Measurements from ENCODE around the gene ANAPC15. TPM values are rescaled to one million over a fixed set of nuclear protein-coding genes. Genes with fewer than 3 reads are reported as not detected.
"Not testable (repeated sequence)": the region's sequence is repeated elsewhere in the genome, so short reads cannot be mapped to it uniquely, and the experiment has no call there.

Gene ANAPC15
- total RNA-seq, 1 experiment from 2014 or later, result 98.6 TPM

- no peak for DNase-seq
- Histone ChIP-seq H3K9me3 (no peaks in the 10 kb centered on the region), H3K4me3 (ENCODE audit: low read depth, low read length) (no peak overlapping the region), H3K27me3 (replicated peaks; ENCODE audit: control insufficient read depth, insufficient read depth, low read length) (no peaks in the 10 kb centered on the region), H3K36me3 (ENCODE audit: control insufficient read depth, insufficient read depth, low read length) (no peaks in the 10 kb centered on the region), H3K4me1 (peaks cover under 1% of the 10 kb centered on the region)
- H3K9me3 Mint-ChIP-seq (ENCODE audit: unreplicated experiment), result peaks cover 13% of the 10 kb centered on the region
- H3K4me3 Mint-ChIP-seq (ENCODE audit: unreplicated experiment), result no peak overlapping the region
- H3K4me1 Mint-ChIP-seq (ENCODE audit: low read depth, unreplicated experiment), result no peaks in the 10 kb centered on the region
- H3K36me3 Mint-ChIP-seq (ENCODE audit: insufficient read depth, unreplicated experiment), result no peaks in the 10 kb centered on the region
- H3K27me3 Mint-ChIP-seq (ENCODE audit: insufficient read depth, unreplicated experiment), result no peaks in the 10 kb centered on the region
- intact Hi-C loops (cut with micrococcal nuclease; ENCODE audit: unreplicated experiment), result no loop called here
- ChIA-PET CTCF (interaction anchor here (0.6 kb wide), 1 partner anchor 12 kb away, joined by 3 read pairs; no protein-coding TSS in a partner anchor), POLR2A (interaction anchor here (0.9 kb wide), 1 partner anchor 9 kb away, joined by 7 read pairs; no protein-coding TSS in a partner anchor)
- BruUV-seq (replicated peaks), result no TSS peak
- no peak for TF ChIP-seq CTCF (IDR thresholded peaks at IDR 0.05; ENCODE audit: insufficient read depth in 1 of 2, low read depth in 1 of 2, low read length in 1 of 2, severe bottlenecking in 1 of 2, unreplicated experiment in 1 of 2)
- H3K27ac Mint-ChIP-seq (ENCODE audit: unreplicated experiment), result no peak overlapping the region
Observed at GRCh38 chr11:72157131-72157530, 44.6 kb upstream of the ANAPC15 start.

- no peaks in the 10 kb centered on the region for H3K27me3 Mint-ChIP-seq (ENCODE audit: insufficient read depth, unreplicated experiment)
- no TSS peak for BruUV-seq (replicated peaks)
- H3K4me3 ChIP-seq (ENCODE audit: low read depth, low read length), result no peak overlapping the region
- intact Hi-C loops (cut with micrococcal nuclease; ENCODE audit: unreplicated experiment), result no loop called here
- H3K36me3 ChIP-seq (ENCODE audit: control insufficient read depth, insufficient read depth, low read length), result no peaks in the 10 kb centered on the region
- CTCF ChIA-PET, result interaction anchor here (0.6 kb wide), 1 partner anchor 357 kb away, joined by 3 read pairs; no protein-coding TSS in a partner anchor
- H3K4me1 ChIP-seq, result peaks cover 6% of the 10 kb centered on the region
- H3K27ac Mint-ChIP-seq (ENCODE audit: unreplicated experiment), result no peak overlapping the region
- no peaks in the 10 kb centered on the region for H3K36me3 Mint-ChIP-seq (ENCODE audit: insufficient read depth, unreplicated experiment)
- H3K4me1 Mint-ChIP-seq (ENCODE audit: low read depth, unreplicated experiment), result no peaks in the 10 kb centered on the region
- no peaks in the 10 kb centered on the region for H3K9me3 Mint-ChIP-seq (ENCODE audit: unreplicated experiment)
- DNase-seq, result peak in 1 of 2 experiments; percentile 25
- H3K4me3 Mint-ChIP-seq (ENCODE audit: unreplicated experiment), result no peak overlapping the region
- no peaks in the 10 kb centered on the region for H3K27me3 ChIP-seq (replicated peaks; ENCODE audit: control insufficient read depth, insufficient read depth, low read length)
- TF ChIP-seq CTCF (IDR thresholded peaks at IDR 0.05; ENCODE audit: insufficient read depth in 1 of 2, low read depth in 1 of 2, low read length in 1 of 2, severe bottlenecking in 1 of 2, unreplicated experiment in 1 of 2), result no peak
- POLR2A ChIA-PET, result no interaction called here
- peaks cover 4% of the 10 kb centered on the region; the same call in 1 of the 2 replicates for H3K9me3 ChIP-seq
Observed at GRCh38 chr11:72155751-72156150, 43.3 kb upstream of the ANAPC15 start.

- Histone ChIP-seq H3K4me1 (peaks cover 6% of the 10 kb centered on the region), H3K4me3 (ENCODE audit: low read depth, low read length) (no peak overlapping the region), H3K9me3 (peaks cover 4% of the 10 kb centered on the region; the same call in 1 of the 2 replicates), H3K36me3 (ENCODE audit: control insufficient read depth, insufficient read depth, low read length) (no peaks in the 10 kb centered on the region), H3K27me3 (replicated peaks; ENCODE audit: control insufficient read depth, insufficient read depth, low read length) (no peaks in the 10 kb centered on the region)
- no peaks in the 10 kb centered on the region for H3K36me3 Mint-ChIP-seq (ENCODE audit: insufficient read depth, unreplicated experiment)
- intact Hi-C loops (cut with micrococcal nuclease; ENCODE audit: unreplicated experiment), result no loop called here
- ChIA-PET POLR2A (interaction anchor here (0.6 kb wide), 1 partner anchor 52 kb away, joined by 3 read pairs; no protein-coding TSS in a partner anchor), CTCF (interaction anchor here (1.3 to 1.8 kb wide), 2 partner anchors 42 to 130 kb away, joined by 3 to 6 read pairs; partner anchors contain the start of gene ANAPC15)
- no peak overlapping the region for H3K4me3 Mint-ChIP-seq (ENCODE audit: unreplicated experiment)
- TF ChIP-seq CTCF (IDR thresholded peaks at IDR 0.05; ENCODE audit: insufficient read depth in 1 of 2, low read depth in 1 of 2, low read length in 1 of 2, severe bottlenecking in 1 of 2, unreplicated experiment in 1 of 2), result no peak
- H3K27ac Mint-ChIP-seq (ENCODE audit: unreplicated experiment), result no peak overlapping the region
- no peaks in the 10 kb centered on the region for H3K9me3 Mint-ChIP-seq (ENCODE audit: unreplicated experiment)
- H3K27me3 Mint-ChIP-seq (ENCODE audit: insufficient read depth, unreplicated experiment), result no peaks in the 10 kb centered on the region
- no TSS peak for BruUV-seq (replicated peaks)
- DNase-seq, result no peak
- H3K4me1 Mint-ChIP-seq (ENCODE audit: low read depth, unreplicated experiment), result no peaks in the 10 kb centered on the region
Observed at GRCh38 chr11:72154816-72155215, 42.3 kb upstream of the ANAPC15 start.

- H3K9me3 Mint-ChIP-seq (ENCODE audit: unreplicated experiment); H3K27me3 Mint-ChIP-seq (ENCODE audit: insufficient read depth, unreplicated experiment); BruUV-seq (replicated peaks); H3K4me1 Mint-ChIP-seq (ENCODE audit: low read depth, unreplicated experiment); H3K4me3 Mint-ChIP-seq (ENCODE audit: unreplicated experiment); H3K27me3 ChIP-seq (replicated peaks; ENCODE audit: control insufficient read depth, insufficient read depth, low read length); H3K36me3 Mint-ChIP-seq (ENCODE audit: insufficient read depth, unreplicated experiment); H3K4me1 ChIP-seq; H3K36me3 ChIP-seq (ENCODE audit: control insufficient read depth, insufficient read depth, low read length); H3K4me3 ChIP-seq (ENCODE audit: low read depth, low read length); intact Hi-C loops (cut with micrococcal nuclease; ENCODE audit: unreplicated experiment); H3K27ac Mint-ChIP-seq (ENCODE audit: unreplicated experiment); H3K9me3 ChIP-seq; DNase-seq: not testable (repeated sequence)
- ChIA-PET CTCF (interaction anchor here (1.3 to 1.8 kb wide), 3 partner anchors 10 to 129 kb away, joined by 3 to 10 read pairs (median 6); partner anchors contain the start of gene ANAPC15), POLR2A (interaction anchor here (0.6 kb wide), 1 partner anchor 9 kb away, joined by 5 read pairs; no protein-coding TSS in a partner anchor)
Observed at GRCh38 chr11:72153874-72154273, 41.4 kb upstream of the ANAPC15 start.

Data from Caco-2 (cell line).